ENCODE measurements around the gene TMEM164. TPM values are rescaled to one million over a fixed set of nuclear protein-coding genes. Genes with fewer than 3 reads are reported as not detected.

The TMEM164 gene
- polyA plus RNA-seq, 1 experiment = 12.9 TPM

GRCh38 chrX:110182362-110182761 lies 179.4 kb downstream of the TMEM164 start:
- DNase-seq (ENCODE audit: low read depth, low spot score) = no peak
- TF ChIP-seq CTCF (IDR thresholded peaks at IDR 0.05; ENCODE audit: low read depth, low read length) = no peak
- no peaks in the 10 kb centered on the region for H3K9me3 ChIP-seq (ENCODE audit: control insufficient read depth, insufficient read depth, low read length)
- POLR2A ChIA-PET = no interaction called here
- CTCF ChIA-PET = interaction anchor here (0.5 to 1.5 kb wide), 2 partner anchors 26 to 233 kb away, joined by 4 to 10 read pairs; no protein-coding TSS in a partner anchor
- H3K27ac ChIP-seq (ENCODE audit: low read depth, low read length) = no peak overlapping the region
- H3K27me3 ChIP-seq (ENCODE audit: control insufficient read depth, insufficient read depth, low read length) = no peaks in the 10 kb centered on the region
- H3K4me3 ChIP-seq (ENCODE audit: low read depth, low read length) = no peak overlapping the region

- no peak for TF ChIP-seq CTCF (IDR thresholded peaks at IDR 0.05; ENCODE audit: low read depth, low read length)
- DNase-seq (ENCODE audit: low read depth, low spot score) = no peak
- no peaks in the 10 kb centered on the region for H3K9me3 ChIP-seq (ENCODE audit: control insufficient read depth, insufficient read depth, low read length)
- ChIA-PET POLR2A (no interaction called here), CTCF (interaction anchor here (0.7 to 1.5 kb wide), 2 partner anchors 14 to 27 kb away, joined by 4 to 5 read pairs; no protein-coding TSS in a partner anchor)
- H3K27me3 ChIP-seq (ENCODE audit: control insufficient read depth, insufficient read depth, low read length) = no peaks in the 10 kb centered on the region
- no peak overlapping the region for H3K27ac ChIP-seq (ENCODE audit: low read depth, low read length)
- H3K4me3 ChIP-seq (ENCODE audit: low read depth, low read length) = no peak overlapping the region
Observed at GRCh38 chrX:110182865-110183264, 180.0 kb downstream of the TMEM164 start.

- no peaks in the 10 kb centered on the region for H3K9me3 ChIP-seq (ENCODE audit: control insufficient read depth, insufficient read depth, low read length)
- no peak for TF ChIP-seq CTCF (IDR thresholded peaks at IDR 0.05; ENCODE audit: low read depth, low read length)
- no peak for DNase-seq (ENCODE audit: low read depth, low spot score)
- no peak overlapping the region for H3K4me3 ChIP-seq (ENCODE audit: low read depth, low read length)
- no peaks in the 10 kb centered on the region for H3K27me3 ChIP-seq (ENCODE audit: control insufficient read depth, insufficient read depth, low read length)
- ChIA-PET POLR2A (no interaction called here), CTCF (interaction anchor here (0.7 to 1.5 kb wide), 2 partner anchors 15 to 27 kb away, joined by 4 to 5 read pairs; no protein-coding TSS in a partner anchor)
- H3K27ac ChIP-seq (ENCODE audit: low read depth, low read length) = no peak overlapping the region
Observed at GRCh38 chrX:110183314-110183713, 180.4 kb downstream of the TMEM164 start.

- no peak for TF ChIP-seq CTCF (IDR thresholded peaks at IDR 0.05; ENCODE audit: low read depth, low read length)
- no peak overlapping the region for H3K4me3 ChIP-seq (ENCODE audit: low read depth, low read length)
- no peaks in the 10 kb centered on the region for H3K9me3 ChIP-seq (ENCODE audit: control insufficient read depth, insufficient read depth, low read length)
- DNase-seq (ENCODE audit: low read depth, low spot score) = no peak
- CTCF ChIA-PET = interaction anchor here (1.0 to 3.7 kb wide), 3 partner anchors 42 to 223 kb away, joined by 3 to 11 read pairs (median 5); no protein-coding TSS in a partner anchor
- no peaks in the 10 kb centered on the region for H3K27me3 ChIP-seq (ENCODE audit: control insufficient read depth, insufficient read depth, low read length)
- POLR2A ChIA-PET = no interaction called here
- H3K27ac ChIP-seq (ENCODE audit: low read depth, low read length) = peak overlapping the region; percentile 39
Observed at GRCh38 chrX:110188701-110189558, 186.0 kb downstream of the TMEM164 start.

GRCh38 chrX:110192516-110192915 lies 189.6 kb downstream of the TMEM164 start:
- ChIA-PET POLR2A (no interaction called here), CTCF (interaction anchor here (0.6 to 1.4 kb wide), 2 partner anchors 12 to 215 kb away, joined by 3 read pairs; no protein-coding TSS in a partner anchor)
- Histone ChIP-seq H3K27ac (ENCODE audit: low read depth, low read length) (no peak overlapping the region), H3K27me3 (ENCODE audit: control insufficient read depth, insufficient read depth, low read length) (no peaks in the 10 kb centered on the region), H3K9me3 (ENCODE audit: control insufficient read depth, insufficient read depth, low read length) (no peaks in the 10 kb centered on the region), H3K4me3 (ENCODE audit: low read depth, low read length) (no peak overlapping the region)
- DNase-seq (ENCODE audit: low read depth, low spot score) = no peak
- TF ChIP-seq CTCF (IDR thresholded peaks at IDR 0.05; ENCODE audit: low read depth, low read length) = no peak
